ENCODE data around the gene SAA4. TPM values are rescaled to one million over a fixed set of nuclear protein-coding genes. Genes with fewer than 3 reads are reported as not detected.
"Not testable (repeated sequence)": the region's sequence is repeated elsewhere in the genome, so short reads cannot be mapped to it uniquely, and the experiment has no call there.

SAA4 gene
- total RNA-seq, 1 donor from 2014 or later, result not detected

DNA sequence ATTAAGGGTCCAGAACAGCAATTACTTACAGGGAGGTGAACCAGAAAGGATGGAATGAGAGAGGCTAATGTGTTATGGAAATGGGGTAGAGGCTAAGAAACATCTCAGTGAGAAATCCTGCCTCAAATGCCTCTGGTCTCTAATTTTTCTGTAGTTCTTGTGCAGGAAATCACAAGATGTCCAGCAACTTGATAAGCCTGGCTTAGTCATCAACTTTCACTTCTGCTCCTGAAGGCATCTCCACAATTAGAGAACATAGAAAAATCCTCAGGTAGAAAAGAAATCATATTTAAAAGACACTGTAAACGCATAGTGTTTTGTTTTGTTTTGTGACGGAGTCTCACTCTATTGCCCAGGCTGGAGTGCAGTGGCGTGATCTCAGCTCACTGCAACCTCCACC, 45.2 kb downstream of the SAA4 start:
- Histone ChIP-seq H3K4me3 (ENCODE audit: low read depth, low read length) (no peak overlapping the region), H3K27me3 (ENCODE audit: control insufficient read depth, insufficient read depth, low read length) (no peaks in the 10 kb centered on the region), H3K36me3 (ENCODE audit: control insufficient read depth, insufficient read depth, low read length) (no peaks in the 10 kb centered on the region)
- TF ChIP-seq CTCF (IDR thresholded peaks at IDR 0.05; ENCODE audit: insufficient read depth, low read length, poor library complexity, severe bottlenecking), result no peak
- no peak for DNase-seq (ENCODE audit: low read depth)

DNA sequence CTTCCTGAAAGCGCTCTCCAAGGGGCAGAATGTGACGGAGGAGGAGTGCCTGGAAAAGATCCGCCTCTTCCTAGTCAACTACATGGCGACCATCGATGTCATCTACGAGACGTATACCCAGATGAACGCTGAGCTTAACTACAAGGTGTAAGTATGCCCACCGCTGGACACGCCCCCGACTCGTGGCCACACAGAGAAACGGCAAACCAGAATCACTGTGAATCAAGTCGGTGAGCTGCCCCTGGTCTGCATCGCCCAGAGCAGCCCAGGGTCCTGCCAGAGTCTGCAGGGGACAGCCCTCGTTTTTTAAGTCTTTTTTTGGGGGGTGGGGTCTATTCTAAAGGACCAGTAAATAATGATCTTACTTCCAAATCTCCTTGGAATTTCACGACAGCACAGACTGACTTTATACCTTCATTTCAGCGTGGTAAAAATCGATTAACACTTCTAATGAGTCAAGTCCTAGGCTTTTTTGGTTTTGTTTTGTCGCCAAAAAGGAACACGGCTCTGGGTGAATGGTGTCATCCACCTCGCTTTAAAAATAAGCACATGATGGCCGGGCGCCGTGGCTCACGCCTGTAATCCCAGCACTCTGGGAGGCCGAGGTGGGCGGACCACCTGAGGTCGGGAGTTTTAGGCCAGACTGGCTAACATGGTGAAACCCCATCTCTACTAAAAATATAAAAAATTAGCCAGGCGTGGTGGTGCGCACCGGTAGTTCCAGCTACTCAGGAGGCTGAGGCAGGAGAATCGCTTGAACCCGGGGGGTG, 46.9 kb downstream of the SAA4 start:
- H3K4me3 ChIP-seq (ENCODE audit: low read depth, low read length); DNase-seq (ENCODE audit: low read depth); H3K36me3 ChIP-seq (ENCODE audit: control insufficient read depth, insufficient read depth, low read length); H3K27me3 ChIP-seq (ENCODE audit: control insufficient read depth, insufficient read depth, low read length): not testable (repeated sequence)

GRCh38 chr11:18188796-18189195, 47.8 kb downstream of the SAA4 start:
- Histone ChIP-seq H3K27me3 (ENCODE audit: control insufficient read depth, insufficient read depth, low read length) (no peaks in the 10 kb centered on the region), H3K36me3 (ENCODE audit: control insufficient read depth, insufficient read depth, low read length) (no peaks in the 10 kb centered on the region), H3K4me3 (ENCODE audit: low read depth, low read length) (no peak overlapping the region)
- no peak for DNase-seq (ENCODE audit: low read depth)
- TF ChIP-seq CTCF (IDR thresholded peaks at IDR 0.05; ENCODE audit: insufficient read depth, low read length, poor library complexity, severe bottlenecking), result no peak

Other genes starting within 250 kb of the SAA4 start
- gene SERGEF, start 223.8 kb downstream of the SAA4 start, total RNA-seq, result 20.5 and 27.0 TPM in 2 replicates
- 0.07 and 0.38 TPM in 2 replicates for gene TPH1, start 190.5 kb downstream of the SAA4 start, total RNA-seq
- 14.7 and 17.7 TPM in 2 replicates for gene SAAL1, start 130.7 kb downstream of the SAA4 start, total RNA-seq
- not detected in 2 replicates for gene MRGPRX3, start 104.2 kb downstream of the SAA4 start, total RNA-seq
- gene MRGPRX4, start 64.0 kb downstream of the SAA4 start, total RNA-seq, result not detected in 2 replicates
- gene SAA2, start 11.9 kb upstream of the SAA4 start, total RNA-seq, result 2.2 and 8.0 TPM in 2 replicates
- 2.8 and 5.8 TPM in 2 replicates for gene SAA1, start 29.5 kb upstream of the SAA4 start, total RNA-seq
- gene HPS5, start 85.3 kb upstream of the SAA4 start, total RNA-seq, result 15.1 and 15.7 TPM in 2 replicates
- 57.2 and 58.5 TPM in 2 replicates for gene GTF2H1, start 85.8 kb upstream of the SAA4 start, total RNA-seq
- gene LDHA, start 157.8 kb upstream of the SAA4 start, total RNA-seq, result 269 and 279 TPM in 2 replicates
- gene LDHC, start 175.5 kb upstream of the SAA4 start, total RNA-seq, result 0.82 and 2.6 TPM in 2 replicates
- gene LDHAL6A, start 219.1 kb upstream of the SAA4 start, total RNA-seq, result not detected in 2 replicates